ENCODE data around the gene TBC1D20. TPM values are rescaled to one million over a fixed set of nuclear protein-coding genes. Genes with fewer than 3 reads are reported as not detected.
A peak's percentile ranks its signal among the peaks of the same experiment; 100 is the strongest.

Gene TBC1D20
- total RNA-seq, 1 donor from 2014 or later, result 64.0 TPM

DNA sequence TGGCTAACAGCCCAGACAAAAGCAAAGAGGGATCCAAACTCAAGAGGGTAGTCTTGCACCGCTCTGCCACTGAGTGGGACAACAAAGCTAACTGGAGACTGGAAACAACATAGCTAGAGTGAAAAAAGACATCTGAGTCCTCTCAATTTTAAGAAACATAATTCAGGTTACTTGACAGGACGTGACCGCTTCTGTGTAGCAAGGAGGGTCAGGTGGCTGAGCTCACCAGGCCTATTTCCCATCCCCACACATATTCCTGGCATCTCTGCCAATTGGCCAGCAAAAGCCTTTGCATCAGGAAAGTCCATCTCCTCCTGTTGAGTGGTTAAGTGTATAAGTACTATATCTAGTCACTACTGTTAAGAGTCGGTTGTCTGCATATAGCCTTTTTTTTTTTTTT, 25.3 kb upstream of the TBC1D20 start:
- Mint-ChIP-seq H3K36me3 (ENCODE audit: low read depth) (peaks cover 38% of the 10 kb centered on the region), H3K4me3 (ENCODE audit: unreplicated experiment) (no peak overlapping the region), H3K4me1 (ENCODE audit: low read depth) (peaks cover 13% of the 10 kb centered on the region), H3K27me3 (ENCODE audit: low read depth) (no peaks in the 10 kb centered on the region), H3K27ac (ENCODE audit: unreplicated experiment) (no peak overlapping the region), H3K9me3 (ENCODE audit: low read depth) (no peaks in the 10 kb centered on the region)
- TF ChIP-seq, protein P1, sequence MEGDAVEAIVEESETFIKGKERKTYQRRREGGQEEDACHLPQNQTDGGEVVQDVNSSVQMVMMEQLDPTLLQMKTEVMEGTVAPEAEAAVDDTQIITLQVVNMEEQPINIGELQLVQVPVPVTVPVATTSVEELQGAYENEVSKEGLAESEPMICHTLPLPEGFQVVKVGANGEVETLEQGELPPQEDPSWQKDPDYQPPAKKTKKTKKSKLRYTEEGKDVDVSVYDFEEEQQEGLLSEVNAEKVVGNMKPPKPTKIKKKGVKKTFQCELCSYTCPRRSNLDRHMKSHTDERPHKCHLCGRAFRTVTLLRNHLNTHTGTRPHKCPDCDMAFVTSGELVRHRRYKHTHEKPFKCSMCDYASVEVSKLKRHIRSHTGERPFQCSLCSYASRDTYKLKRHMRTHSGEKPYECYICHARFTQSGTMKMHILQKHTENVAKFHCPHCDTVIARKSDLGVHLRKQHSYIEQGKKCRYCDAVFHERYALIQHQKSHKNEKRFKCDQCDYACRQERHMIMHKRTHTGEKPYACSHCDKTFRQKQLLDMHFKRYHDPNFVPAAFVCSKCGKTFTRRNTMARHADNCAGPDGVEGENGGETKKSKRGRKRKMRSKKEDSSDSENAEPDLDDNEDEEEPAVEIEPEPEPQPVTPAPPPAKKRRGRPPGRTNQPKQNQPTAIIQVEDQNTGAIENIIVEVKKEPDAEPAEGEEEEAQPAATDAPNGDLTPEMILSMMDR (IDR thresholded peaks at IDR 0.05), result no peak
- no peak for DNase-seq (ENCODE audit: low spot score)

DNA sequence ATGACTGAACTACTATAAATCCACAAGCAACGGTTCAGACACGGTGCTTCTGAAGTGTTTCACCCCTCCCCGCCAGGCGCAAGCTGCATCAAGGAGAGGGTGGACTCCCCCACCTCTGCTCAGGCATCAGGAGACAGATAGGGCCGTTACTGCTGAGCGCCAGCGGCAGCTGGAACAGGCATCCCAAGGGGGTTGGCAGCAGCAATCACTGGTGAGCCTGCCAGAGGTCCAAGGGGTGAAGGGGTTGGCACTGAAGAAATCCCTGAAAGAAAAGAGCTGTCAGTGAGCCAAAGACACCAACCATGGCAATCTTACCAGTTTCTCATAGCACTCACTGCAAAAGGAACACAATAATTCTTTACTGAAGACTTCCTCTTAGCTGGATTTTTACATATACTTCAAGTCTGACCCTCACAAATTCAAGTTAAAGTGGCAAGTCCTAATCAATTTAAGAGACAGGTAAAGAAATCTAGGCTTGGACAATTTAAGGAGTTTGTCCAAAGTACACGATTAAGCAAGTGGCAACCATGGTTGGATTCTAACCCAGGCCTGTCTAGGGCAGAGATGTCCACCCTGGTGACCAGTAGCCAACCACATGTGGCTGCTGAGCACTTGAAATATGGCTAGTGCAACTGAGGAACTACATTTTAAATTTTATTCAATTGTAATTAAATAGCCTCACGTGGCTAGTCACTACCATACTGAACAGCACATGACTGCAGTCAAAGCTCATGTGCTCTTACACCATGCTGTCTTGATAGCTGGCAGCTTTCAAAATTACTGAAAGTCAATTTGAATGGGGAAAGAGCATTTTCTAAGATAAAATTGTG, 21.7 kb upstream of the TBC1D20 start:
- TF ChIP-seq, protein P1 (IDR thresholded peaks at IDR 0.05), result no peak
- H3K4me3 Mint-ChIP-seq (ENCODE audit: unreplicated experiment), result no peak overlapping the region
- peak overlapping the region; percentile 4 for H3K27ac Mint-ChIP-seq (ENCODE audit: unreplicated experiment)
- peaks cover 32% of the 10 kb centered on the region for H3K4me1 Mint-ChIP-seq (ENCODE audit: low read depth)
- H3K27me3 Mint-ChIP-seq (ENCODE audit: low read depth), result no peaks in the 10 kb centered on the region
- DNase-seq (ENCODE audit: low spot score), result no peak
- H3K9me3 Mint-ChIP-seq (ENCODE audit: low read depth), result no peaks in the 10 kb centered on the region
- peaks cover 37% of the 10 kb centered on the region for H3K36me3 Mint-ChIP-seq (ENCODE audit: low read depth)

DNA sequence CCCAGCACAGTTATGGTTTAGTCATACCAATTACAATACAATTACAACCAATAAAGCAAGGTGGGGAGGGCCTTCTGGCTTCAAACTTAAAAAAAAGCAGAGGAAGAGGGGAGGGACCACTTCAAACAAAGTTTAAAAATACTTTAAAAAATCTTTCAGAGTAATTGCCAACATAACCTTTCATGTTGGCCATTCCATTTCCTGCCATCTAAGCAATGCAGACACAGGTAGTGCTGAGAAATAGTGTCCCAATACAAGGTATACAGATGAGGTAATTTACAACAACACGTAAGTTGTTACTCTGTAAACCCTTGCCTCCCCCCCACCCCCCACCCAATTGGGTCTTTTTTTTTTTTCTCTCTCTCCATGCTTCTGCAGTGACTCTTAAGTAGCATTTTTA, 18.8 kb upstream of the TBC1D20 start:
- TF ChIP-seq, protein P1 (IDR thresholded peaks at IDR 0.05), result no peak
- no peak overlapping the region for H3K27ac Mint-ChIP-seq (ENCODE audit: unreplicated experiment)
- H3K36me3 Mint-ChIP-seq (ENCODE audit: low read depth), result peaks cover 21% of the 10 kb centered on the region
- H3K27me3 Mint-ChIP-seq (ENCODE audit: low read depth), result no peaks in the 10 kb centered on the region
- peaks cover 45% of the 10 kb centered on the region for H3K4me1 Mint-ChIP-seq (ENCODE audit: low read depth)
- DNase-seq (ENCODE audit: low spot score), result no peak
- H3K4me3 Mint-ChIP-seq (ENCODE audit: unreplicated experiment), result no peak overlapping the region
- no peaks in the 10 kb centered on the region for H3K9me3 Mint-ChIP-seq (ENCODE audit: low read depth)

DNA sequence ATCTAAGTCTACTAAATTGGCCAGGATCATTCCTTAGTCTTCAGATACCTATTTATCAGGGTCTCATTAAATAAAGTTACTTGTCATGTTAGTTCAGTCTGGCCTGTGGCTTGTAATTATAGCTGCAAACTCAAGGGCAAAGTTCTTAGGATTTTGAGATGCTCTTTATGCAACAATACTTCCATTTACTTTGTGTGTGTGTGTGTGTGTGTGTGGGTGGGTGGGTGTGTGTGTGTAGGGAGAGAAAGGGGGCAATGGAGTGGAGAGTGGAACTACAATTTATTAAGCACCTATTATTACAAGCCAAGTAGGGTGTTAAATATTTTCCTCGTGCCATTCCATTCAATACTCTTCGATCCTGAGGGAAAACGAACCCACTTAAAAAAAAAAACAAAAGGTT, 17.7 kb upstream of the TBC1D20 start:
- TF ChIP-seq, protein P1 (IDR thresholded peaks at IDR 0.05), result no peak
- Mint-ChIP-seq H3K27ac (ENCODE audit: unreplicated experiment) (peak overlapping the region; percentile 91), H3K27me3 (ENCODE audit: low read depth) (no peaks in the 10 kb centered on the region), H3K4me3 (ENCODE audit: unreplicated experiment) (no peak overlapping the region), H3K9me3 (ENCODE audit: low read depth) (no peaks in the 10 kb centered on the region), H3K36me3 (ENCODE audit: low read depth) (peaks cover 18% of the 10 kb centered on the region), H3K4me1 (ENCODE audit: low read depth) (peaks cover 45% of the 10 kb centered on the region)
- no peak for DNase-seq (ENCODE audit: low spot score)

DNA sequence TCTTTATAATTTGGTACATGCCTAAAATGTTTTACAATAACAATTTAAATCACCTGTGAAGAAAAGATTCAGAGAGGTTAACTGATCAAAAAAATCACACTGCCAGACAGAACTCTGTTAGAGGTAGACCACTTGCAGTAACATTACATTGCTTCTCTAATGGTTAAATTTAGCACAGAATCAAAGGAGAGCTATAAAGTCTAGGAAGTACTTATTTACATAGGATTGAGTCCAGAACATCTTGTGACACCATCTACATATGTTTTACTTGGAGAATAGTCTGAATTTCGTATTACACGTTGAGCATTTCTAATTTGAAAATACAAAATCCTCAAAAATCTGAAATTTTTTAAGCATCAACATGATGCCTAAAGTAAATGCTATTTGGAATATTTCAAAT, 17.2 kb upstream of the TBC1D20 start:
- Mint-ChIP-seq H3K4me3 (ENCODE audit: unreplicated experiment) (peak overlapping the region; percentile 29), H3K9me3 (ENCODE audit: low read depth) (no peaks in the 10 kb centered on the region), H3K4me1 (ENCODE audit: low read depth) (peaks cover 44% of the 10 kb centered on the region), H3K27me3 (ENCODE audit: low read depth) (no peaks in the 10 kb centered on the region), H3K27ac (ENCODE audit: unreplicated experiment) (peak overlapping the region; percentile 91), H3K36me3 (ENCODE audit: low read depth) (peaks cover 17% of the 10 kb centered on the region)
- no peak for DNase-seq (ENCODE audit: low spot score)
- TF ChIP-seq, protein P1 (IDR thresholded peaks at IDR 0.05), result no peak
